Inflammatory macrophage treated with lipopolysaccharide for 4 hours (primary cell): ENCODE results near the gene RMND1.
A peak's percentile ranks its signal among the peaks of the same experiment; 100 is the strongest.
"Not testable (repeated sequence)": the region's sequence is repeated elsewhere in the genome, so short reads cannot be mapped to it uniquely, and the experiment has no call there.

Experiments used
- DNase-seq: peaks from one replicate; pipeline ENCODE4 v3.0.0-alpha.2; 2020

RMND1 gene

GRCh38 chr6:151451417-151451949, 443 bp downstream of the RMND1 start:
- no peak for DNase-seq

DNA sequence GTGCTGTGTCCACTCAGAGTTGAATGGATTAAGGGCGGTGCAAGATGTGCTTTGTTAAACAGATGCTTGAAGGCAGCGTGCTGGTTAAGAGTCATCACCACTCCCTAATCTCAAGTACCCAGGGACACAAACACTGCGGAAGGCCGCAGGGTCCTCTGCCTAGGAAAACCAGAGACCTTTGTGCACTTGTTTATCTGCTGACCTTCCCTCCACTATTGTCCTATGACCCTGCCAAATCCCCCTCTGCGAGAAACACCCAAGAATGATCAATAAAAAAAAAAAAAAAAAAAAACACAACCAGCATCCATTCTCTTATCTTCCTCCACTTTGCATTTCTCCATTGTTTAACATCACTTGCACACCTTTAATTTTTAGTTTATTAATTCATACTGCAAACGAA, 998 bp downstream of the RMND1 start:
- not testable (repeated sequence) for DNase-seq

DNA sequence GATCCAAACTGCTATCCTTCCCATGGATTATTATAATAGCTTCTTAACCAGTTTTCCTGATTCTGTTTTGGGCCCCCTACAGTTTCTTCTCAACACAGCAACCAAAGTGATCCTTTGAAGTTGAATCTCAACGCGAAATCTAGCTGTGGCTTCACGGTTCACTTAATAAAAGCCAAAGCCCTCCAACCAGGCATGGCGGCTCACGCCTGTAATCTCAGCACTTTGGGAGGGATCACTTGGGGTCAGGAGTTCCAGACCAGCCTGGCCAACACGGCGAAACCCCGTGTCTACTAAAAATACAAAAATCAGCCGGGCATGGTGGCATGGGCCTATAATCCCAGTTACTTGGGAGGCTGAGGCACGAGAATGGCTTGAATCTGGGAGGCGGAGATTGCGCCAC, 3.3 kb downstream of the RMND1 start:
- DNase-seq, result no peak

GRCh38 chr6:151447237-151447636, 4.7 kb downstream of the RMND1 start:
- no peak for DNase-seq

DNA sequence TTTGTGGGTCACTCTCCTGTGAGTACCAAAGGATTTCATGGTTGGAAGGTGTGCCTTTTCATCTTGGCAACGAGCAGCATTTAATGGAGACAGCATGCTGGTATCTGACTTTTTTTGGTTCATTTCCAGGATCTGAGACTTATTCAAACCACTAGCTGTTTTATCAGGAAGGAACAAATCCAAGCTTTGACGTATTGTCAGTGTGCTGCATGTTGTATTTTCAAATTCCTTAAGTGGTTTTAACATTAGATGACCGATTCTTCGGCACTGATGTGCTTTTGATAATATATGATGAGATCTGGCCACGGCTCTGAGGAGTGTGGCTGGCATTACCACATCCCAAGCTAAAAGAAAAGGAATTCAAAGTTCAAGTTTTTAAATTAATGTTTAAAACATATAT, 6.4 kb downstream of the RMND1 start:
- DNase-seq, result no peak

- no peak for DNase-seq
Observed at GRCh38 chr6:151443911-151444621, 7.9 kb downstream of the RMND1 start.

DNA sequence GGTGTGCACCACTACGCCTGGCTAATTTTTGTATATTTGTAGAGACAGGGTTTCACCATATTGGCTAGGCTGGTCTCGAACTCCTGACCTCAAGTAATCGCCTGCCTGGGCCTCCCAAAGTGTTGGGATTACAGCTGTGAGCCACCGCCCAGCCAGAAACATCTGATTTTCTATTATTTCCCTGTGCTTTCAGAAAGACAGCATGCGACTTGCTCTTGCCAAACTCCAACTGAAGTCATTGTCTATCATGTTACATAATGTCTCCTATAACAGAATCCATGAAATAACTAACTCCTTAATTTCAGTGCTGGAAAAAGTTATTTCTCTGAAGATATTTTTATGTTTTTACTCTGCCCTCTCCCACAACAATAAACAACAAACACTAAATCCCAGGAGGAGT, 8.5 kb downstream of the RMND1 start:
- DNase-seq, result peak; percentile 21

DNA sequence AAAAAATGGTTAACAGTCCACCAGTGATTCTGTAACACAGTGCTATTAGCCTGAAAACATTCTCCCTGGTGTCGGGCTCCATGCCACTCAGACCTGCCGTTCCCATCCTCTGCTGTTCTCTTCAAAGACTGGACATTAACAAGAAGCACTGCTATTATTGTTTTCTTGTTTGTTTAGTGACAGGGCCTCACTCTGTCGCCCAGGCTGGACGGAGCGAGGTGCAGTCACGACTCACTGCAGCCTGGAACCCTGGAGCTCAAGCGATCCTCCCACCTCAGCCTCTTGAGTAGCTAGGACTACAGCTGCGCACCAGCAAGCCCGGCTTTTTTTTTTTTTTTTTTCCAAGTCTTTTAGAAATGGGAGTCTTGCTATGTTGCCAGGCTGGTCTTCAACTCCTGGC, 9.6 kb downstream of the RMND1 start:
- no peak for DNase-seq

DNA sequence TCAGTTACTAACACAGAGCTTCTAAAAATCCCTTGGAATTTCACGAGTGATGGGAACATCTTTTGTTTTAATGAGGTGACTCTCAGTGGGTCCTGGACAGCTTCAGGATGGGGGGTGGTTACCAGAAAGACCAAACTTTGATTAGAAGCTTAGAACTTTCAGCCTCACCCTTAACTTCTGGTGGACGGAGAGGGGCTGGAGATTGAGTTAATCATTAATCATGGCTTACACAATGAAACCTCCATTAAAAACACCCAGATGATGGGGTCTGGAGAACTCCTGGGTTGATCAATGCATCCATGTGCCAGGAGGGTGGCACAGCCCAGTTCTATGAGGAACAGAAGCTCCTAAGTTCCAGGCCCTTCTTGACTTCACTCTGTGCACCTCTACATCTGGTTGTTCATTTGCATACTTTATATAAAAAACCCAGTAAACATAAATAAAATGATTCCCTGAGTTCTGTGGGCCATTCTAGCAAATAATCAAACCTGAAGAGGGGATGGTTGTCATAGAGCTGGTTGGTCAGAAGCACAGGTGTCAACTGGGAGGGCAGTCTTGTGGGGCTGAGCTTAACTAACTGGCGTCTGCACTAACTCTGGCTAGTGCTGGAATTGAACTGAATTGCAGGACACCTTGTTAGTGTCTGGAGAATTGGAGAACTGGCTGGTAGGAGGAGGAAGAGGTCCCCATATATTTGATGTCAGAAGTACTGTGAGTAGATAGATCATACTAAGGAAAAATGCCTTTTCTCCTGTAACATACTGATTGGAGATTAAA, 10.3 kb downstream of the RMND1 start:
- no peak for DNase-seq

DNA sequence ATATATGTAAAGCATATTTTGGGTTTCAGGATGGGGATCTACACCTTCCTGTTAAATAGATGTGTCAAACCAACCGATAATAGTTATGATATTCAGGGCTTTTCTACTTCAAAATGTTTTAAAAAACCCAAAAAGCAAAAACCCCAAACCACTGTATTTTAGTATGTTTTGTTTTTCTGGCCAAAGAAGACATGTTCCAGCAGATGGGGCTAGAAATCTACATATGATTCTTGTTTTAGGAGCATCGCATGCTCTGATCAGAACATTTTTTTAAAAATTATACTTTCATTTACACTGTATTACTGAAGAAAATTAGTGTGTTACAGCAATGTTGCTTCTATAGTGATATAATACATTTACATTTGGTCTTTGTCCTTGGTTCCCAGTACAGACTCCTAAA, 11.0 kb downstream of the RMND1 start:
- DNase-seq, result peak; percentile 50

GRCh38 chr6:151440498-151440897, 11.4 kb downstream of the RMND1 start:
- peak; percentile 10 for DNase-seq

GRCh38 chr6:151437401-151437800, 14.5 kb downstream of the RMND1 start:
- DNase-seq, result no peak

GRCh38 chr6:151436802-151437201, 15.1 kb downstream of the RMND1 start:
- no peak for DNase-seq

DNA sequence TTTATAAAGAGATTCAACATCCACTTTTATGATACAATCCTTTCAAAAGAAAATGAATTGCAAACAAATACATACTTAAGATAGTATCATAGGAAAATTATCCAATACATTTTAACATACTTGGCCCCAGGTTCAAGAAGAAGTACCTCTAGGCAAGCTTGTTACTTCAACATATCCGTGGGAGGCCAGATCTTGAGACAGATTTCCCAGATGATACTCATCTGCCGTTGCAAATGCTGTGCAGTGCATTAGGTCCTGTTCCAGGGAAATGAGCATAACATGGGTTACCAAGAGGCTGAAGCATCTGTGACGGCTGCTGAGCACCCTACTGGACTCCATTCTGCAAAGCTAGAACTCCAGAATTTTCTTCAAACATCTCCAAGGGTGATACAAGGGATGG, 15.6 kb downstream of the RMND1 start:
- DNase-seq, result peak; percentile 23

DNA sequence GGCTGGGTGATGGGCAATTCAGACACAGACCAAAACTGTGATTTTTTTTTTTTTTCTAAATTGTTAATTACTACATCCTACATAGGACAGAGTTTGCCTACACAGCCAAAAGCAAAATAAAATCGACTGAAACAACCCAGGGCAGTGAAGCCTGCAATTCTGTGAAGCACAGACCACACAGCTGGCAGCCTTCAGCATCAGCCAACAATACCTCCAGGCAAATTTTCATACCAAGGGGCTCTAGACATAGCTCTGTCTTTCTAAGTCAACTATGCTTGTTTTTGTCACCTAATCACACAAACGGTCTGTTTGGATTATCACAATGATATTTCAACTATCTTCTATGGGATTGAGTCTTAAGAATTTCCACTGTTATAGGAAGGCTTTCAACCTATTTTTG, 17.6 kb downstream of the RMND1 start:
- DNase-seq, result no peak

DNA sequence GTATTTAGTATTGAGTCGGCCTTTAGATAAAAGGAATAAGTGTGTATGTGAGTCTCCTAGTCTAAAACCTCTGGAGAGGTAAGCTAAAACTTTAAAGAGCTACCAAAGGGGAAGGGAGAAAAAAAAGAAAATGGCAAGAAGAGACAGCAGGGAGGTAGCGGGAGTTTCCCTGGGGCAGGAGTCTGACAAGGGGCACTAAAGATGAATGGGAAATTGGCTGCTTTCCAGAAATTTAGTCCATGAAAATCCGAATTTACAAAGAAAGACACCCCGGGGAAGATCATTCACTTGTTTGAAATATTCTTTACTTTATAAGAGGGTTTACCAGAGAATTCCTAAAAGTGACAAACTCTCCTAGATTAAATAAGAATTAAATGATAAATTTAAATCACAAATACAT, 19.3 kb downstream of the RMND1 start:
- DNase-seq, result no peak

DNA sequence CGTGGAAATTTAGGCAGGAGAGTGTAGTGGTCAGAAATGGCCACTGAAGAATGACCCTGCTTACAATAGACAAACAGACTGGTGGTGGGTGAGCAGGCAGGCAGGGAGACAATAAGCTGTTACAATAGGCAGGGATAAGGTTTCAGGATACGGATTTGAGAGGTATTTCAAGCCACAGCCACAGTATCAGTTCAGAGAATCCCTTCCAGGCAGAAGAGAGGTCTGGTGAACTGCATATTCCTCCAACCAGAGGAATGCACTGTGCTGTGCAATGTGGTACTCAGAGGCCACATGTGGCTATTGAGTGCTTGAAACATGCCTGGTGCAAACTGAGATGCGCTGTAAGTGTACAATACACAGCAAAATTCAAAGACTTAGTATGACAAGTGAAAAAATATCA, 20.6 kb downstream of the RMND1 start:
- no peak for DNase-seq

- no peak for DNase-seq
Observed at GRCh38 chr6:151430886-151431285, 21.0 kb downstream of the RMND1 start.

DNA sequence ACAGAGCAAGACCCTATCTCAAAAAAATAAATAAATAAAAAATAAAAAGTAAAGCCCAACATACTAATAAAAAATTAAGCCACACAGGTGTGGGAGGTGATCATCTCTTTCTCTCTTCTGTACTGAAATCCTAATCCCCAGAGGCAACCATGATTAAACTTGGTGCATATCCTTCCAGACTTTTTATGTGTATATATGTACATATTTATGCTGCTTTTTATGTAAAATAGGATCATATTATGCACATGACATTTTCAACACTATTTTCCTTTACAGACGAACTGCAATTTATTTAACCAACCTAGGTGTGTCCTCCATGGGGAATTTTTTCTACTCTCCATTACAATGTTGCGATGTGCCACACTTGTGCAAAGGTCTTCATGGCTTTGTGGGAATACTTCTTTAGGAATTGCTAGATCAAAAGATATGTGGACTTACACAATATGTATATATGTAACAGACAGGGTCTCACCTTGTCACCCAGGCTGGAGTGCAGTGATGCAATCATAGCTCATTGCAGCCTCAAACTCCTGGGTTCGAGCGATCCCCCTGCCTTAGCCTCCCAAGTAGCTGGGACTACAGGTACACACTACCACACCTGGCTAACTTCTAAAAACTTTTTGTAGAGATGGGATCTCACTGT, 23.7 kb downstream of the RMND1 start:
- DNase-seq, result no peak

DNA sequence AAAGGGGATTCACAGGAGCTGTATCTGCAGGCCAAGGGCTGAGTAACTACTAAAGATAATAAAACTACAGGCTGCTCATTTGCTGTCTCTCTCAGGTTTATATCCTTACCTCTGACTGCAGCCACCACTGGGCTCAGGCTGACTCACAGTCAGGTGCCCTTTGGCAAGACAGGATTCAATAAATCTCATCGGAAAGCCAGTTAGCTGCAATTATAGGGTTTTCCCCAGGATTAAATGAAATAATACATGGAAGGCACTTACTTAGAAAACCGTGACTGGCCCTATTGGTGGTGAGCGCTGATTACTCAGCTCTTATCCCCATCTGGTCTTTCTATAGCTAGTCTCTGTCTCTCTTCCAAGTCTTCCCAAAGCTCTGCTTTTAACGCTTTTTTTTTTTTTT, 26.4 kb downstream of the RMND1 start:
- no peak for DNase-seq

GRCh38 chr6:151422981-151423380, 28.9 kb downstream of the RMND1 start:
- no peak for DNase-seq

- DNase-seq, result no peak
Observed at GRCh38 chr6:151417477-151417876, 34.4 kb downstream of the RMND1 start.

GRCh38 chr6:151414641-151415260, 37.2 kb downstream of the RMND1 start:
- DNase-seq, result no peak
